GM12872 (cell line): ENCODE measurements around the gene OR6P1.

Experiments
- CTCF ChIP-seq: IDR thresholded peaks from 3 replicates; pipeline ENCODE4 v1.5.1; 2011; ENCODE audit warnings: low read depth, mild to moderate bottlenecking, low read length, moderate library complexity; ENCODE audit not compliant: insufficient read depth

The OR6P1 gene

GRCh38 chr1:158570480-158570879, at the start of gene OR6P1:
Gene OR6P1 (minus strand): TSS chr1:158570580. CDS start chr1:158563604, 6,976 bp downstream.
- TF ChIP-seq CTCF, result no peak

- TF ChIP-seq CTCF, result no peak
Measured at GRCh38 chr1:158613764-158614163, 43.4 kb upstream of the OR6P1 start.

GRCh38 chr1:158611916-158612315, 41.5 kb upstream of the OR6P1 start:
- TF ChIP-seq CTCF, result no peak

- no peak for TF ChIP-seq CTCF
Measured at GRCh38 chr1:158607296-158607695, 36.9 kb upstream of the OR6P1 start.

GRCh38 chr1:158604968-158605367, 34.6 kb upstream of the OR6P1 start, which contains the start of gene OR10Z1:
Gene OR10Z1 (plus strand): TSS chr1:158605268. CDS start chr1:158606439, 1,171 bp downstream.
- TF ChIP-seq CTCF, result no peak

GRCh38 chr1:158600735-158601134, 30.4 kb upstream of the OR6P1 start:
- no peak for TF ChIP-seq CTCF

- TF ChIP-seq CTCF, result no peak
Measured at GRCh38 chr1:158586942-158587341, 16.6 kb upstream of the OR6P1 start.
